HG03354 (cell line): ENCODE data around the gene PPFIBP1.
A peak's percentile ranks its signal among the peaks of the same experiment; 100 is the strongest.
"Not testable (repeated sequence)": the region's sequence is repeated elsewhere in the genome, so short reads cannot be mapped to it uniquely, and the experiment has no call there.

Source experiments
- ATAC-seq: cut with Tn5 transposase; IDR thresholded peaks from one replicate; pipeline ENCODE4 v1.9.1; 2021; ENCODE audit warnings: mild to moderate bottlenecking; ENCODE audit not compliant: unreplicated experiment, poor library complexity, severe bottlenecking

Gene PPFIBP1

DNA sequence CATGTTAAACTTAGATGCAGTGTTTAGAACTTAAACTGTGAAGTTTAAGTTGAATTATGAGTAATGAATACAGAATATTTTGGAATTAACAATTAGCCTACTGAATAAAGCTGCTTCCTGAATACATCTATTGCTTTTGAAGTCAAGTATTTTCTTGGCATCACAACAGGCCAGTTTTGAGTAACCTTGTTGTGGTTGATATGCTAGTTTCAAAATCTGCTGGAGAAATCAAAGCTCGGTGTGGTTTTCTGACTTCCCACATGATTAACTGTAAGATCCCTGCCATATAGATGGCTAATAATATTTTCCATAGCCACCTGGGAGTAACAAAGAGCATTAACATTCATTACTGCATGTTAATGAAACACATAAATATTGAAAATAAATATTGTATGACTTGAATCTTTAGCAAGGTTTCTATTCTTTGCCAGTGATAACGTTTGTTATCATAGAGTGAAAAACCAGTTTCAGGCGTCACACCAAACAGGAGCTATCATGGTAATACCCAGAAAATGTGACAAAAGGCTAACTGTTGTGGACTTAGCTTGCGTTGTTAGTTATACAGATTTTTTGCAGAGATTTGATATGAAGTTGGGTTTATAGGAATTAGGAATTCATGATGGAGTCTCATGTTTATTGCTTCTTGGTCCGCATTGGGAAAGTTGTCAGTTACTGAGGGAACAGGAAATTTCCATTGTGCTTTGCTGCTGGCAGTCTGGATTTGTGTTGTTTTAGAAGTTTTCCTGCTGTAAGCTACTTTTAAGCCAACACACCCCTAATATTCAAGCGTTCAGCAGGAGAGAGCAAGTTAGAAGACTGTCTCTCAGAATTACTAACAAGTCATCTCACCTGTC lies 32.1 kb downstream of the PPFIBP1 start:
- no peak for ATAC-seq

DNA sequence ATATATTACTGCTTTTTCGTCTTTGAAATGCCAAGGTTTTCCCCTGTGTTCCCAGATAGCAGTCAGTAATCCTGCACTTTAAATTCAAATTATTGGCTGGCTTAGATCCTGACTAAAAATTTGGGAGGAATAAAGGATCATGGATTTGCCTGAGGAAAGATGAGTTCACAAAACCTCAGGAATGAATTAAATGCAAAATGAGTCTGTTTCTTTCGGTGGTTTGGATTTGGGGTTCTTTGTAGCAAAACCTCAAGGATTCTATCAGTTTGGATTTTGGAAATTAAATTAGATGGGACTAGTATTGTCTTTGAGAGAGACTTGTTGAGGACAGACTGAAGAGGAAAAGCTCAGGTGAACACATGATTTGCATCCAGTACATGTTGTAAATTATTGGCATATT lies 36.1 kb downstream of the PPFIBP1 start:
- no peak for ATAC-seq

DNA sequence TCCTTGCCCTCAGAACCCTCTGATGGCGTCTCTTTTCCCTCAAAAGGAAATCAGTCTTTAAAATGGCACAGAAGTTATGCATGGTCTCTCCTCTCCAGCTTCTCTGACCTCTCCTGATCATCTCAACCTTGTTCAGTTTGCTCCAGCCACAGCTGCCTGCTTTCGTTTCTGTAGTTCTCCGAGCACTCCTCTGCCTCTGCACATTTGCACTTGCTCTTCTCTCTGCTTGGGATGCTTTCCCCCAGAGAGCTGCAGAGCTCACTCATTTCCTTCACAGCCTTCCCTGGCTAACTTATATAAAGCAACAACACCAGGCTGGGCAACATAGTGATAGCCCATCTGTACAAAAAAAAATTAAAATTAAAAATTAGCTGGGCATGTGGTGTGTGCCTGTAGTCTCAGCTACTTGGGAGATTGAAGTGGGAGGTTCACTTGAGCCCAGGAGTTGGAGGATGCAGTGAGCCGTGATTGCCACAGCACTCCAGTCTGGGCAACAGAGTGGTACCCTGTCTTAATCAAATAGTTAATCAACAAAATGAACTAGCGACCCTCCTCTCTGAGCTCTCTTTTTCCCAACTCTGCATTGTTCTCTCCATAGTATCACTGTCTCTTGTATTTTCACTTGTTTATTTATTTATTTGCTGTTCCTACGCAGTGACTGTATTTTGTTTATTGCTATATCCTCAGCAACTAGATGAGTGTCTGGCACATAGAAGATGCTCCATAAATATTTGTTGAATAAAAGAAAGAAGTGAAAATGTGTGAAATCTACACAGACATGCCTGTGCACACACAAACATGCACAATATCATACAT lies 37.7 kb downstream of the PPFIBP1 start:
- ATAC-seq, result no peak

DNA sequence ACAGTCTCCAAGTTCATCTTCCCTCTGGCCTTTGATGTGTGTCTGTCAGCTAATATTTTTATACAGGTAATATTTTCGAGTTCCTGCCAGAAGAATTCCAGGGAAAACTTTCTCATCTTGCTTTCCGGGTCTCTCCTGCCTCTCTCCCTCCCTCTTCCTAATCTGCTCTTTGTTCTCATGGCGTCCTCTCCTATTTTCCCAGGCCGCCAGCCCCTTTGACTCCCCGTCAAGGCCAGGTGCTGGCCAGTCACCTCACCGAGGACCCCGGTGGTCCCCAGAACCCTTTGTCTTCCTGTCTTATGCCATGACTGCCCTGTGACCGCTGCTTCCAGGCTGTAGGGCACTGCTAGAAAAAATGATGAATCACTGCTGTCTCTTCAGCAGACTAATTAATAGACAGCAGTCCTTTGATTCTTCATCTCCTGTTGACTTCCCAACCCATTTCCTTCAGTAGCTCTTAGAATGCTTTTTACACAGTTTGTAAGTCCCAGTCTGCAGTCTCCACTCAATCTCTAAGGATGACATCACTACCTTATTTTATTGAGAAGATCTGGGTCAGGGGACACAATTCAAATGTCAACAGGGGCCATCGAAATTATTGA lies 40.7 kb downstream of the PPFIBP1 start:
- ATAC-seq, result no peak

DNA sequence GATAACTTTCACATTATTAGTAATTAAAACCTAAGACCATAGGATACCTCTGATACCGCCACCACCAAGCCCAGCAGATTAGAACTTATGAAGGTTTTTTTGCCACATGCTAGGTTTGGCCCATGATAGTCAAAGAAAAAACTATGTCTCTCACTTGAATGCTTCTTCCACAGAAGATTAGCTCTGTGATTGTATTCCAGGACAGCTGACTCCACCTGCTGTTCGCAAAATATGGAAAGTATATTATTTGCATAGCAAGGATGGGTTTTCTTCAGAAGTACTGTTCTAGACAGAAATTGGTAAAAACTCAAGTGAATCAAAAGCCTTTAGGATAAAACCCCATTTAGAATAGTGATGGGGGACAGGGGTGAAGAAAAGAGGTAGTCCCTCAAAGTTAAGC lies 42.2 kb downstream of the PPFIBP1 start:
- no peak for ATAC-seq

DNA sequence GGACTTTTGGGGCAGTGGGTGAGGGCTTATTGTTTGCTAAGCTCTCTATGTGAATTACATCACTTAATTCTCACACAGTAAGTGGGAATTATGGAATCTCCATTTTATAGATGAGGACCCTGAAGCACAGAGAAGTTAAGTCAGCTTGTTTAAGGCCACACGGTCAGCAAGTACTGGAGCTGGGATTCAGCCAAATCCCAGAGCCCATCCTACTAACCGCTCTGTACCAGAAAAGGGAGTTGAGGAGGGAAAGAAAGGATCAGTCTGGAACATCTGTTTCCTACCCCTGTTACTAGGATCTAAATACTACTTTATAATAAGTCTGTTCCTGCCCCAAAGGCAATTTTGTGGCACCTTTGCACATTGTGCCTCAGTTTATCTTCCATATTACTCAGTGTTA lies 42.6 kb downstream of the PPFIBP1 start:
- no peak for ATAC-seq

DNA sequence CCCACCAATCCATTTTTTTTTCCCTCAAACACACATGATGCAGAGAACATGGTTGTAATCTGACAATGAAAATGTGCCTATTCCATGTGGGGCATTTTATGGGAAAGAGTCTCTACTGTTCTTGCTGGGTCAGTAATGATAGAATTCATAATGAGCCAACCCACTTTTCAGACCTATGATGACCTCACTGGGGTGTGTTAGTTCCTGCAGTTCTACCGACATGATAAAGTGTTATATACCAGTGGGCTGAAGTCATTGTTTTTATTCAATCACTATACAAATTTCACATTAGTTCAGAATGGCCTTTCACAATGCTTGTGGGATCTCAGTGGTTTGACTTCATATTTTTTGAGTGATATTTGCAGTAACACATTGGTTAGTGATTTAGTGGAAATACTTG lies 47.5 kb downstream of the PPFIBP1 start:
- no peak for ATAC-seq

DNA sequence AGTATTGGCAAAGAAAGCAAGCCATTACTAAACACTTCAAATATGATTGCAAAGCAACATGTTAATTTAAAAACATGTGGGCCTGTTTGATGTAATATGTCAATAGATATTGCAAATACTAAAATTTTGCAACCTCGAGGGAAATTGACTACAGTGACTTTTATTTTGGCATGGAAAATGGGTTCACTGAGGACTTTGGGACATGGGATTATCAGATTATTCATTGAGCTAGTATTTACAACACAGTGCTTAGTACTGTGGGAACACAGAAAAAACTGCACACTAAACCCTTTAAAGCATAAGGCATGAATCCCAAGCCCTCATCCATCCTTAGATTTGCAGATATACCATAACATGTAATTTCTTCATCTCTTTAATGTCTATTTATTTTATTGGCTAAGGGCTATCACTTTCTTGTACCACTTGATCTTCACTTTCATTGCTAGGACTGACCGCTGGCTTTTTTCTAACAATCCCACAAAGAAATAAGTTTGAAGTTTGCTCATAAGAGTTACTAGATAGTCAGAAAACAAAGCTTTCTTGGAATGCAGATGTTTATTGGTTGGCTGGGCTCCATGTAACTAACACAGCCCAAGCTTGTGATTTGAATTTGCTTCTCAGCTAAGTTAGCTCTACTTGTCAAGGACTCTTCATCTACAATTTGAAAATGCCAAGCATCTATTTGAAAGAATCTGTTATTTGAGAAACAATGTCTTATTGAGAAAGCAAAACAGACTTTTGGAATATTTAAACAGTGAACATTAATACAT lies 48.7 kb downstream of the PPFIBP1 start:
- ATAC-seq, result no peak

DNA sequence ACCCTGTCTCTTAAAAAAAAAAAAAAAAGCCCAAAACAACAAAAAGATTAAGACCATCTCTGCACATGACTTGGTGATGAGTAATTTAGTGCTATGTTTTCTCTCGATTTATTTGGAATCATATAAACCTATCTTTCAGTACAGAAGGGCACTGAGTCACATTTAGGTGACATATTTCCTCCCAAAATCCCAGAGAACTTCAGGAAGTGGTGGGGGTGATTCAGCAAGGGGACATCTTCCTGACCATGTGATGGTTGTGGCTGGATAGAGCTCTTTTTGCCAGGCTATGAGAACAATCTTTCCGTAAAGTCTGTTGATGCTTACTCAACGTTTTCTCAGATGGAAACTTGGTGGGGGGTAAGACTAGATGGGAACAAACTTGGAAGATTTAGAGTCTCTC lies 50.0 kb downstream of the PPFIBP1 start:
- no peak for ATAC-seq

DNA sequence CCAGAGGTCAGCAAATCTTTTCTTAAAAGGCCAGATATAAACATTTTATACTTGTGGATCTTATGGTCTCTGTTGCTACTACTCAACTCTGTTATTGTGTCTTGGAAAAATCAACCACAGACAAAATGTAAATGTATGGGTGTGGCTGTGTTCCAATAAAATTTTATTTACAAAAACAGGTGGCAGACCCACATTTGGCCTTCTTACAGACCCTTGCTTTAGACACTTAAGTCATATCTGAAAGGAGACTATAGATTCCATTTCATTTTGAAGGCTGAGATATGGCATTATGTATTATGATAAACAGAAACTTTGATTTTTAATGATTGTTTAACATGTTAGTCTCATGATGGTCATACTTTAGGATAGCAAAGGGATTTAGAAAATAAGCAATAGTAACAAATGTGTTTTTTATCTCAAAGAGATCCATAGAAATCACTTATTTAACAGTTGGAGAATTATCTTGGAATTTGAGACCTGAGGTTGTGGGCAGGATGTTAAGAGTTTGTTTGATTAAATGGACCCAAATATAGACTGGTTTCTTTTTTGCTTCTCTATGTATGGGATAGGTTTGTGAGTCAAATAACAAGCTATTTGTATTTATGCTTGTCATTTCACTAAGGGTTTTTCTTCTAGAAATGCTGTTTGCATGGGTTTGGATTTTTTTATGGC lies 51.2 kb downstream of the PPFIBP1 start:
- no peak for ATAC-seq

DNA sequence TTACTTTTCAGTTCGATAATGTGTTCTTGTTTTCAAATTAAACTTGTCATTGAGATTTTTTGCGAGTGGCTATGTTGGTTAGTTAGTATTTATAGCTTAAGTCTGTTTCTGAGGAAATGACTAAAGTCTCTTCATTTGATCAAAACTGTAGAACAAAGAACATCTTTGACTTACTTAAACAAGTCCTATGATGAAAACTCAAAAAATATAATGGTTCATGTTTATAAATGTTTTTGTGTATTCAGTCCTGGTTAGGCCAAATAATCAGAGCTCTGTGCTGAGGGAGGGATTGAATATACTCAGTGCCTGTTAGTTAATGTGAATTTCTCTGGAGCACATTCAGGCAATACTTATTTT lies 51.7 kb downstream of the PPFIBP1 start:
- no peak for ATAC-seq

DNA sequence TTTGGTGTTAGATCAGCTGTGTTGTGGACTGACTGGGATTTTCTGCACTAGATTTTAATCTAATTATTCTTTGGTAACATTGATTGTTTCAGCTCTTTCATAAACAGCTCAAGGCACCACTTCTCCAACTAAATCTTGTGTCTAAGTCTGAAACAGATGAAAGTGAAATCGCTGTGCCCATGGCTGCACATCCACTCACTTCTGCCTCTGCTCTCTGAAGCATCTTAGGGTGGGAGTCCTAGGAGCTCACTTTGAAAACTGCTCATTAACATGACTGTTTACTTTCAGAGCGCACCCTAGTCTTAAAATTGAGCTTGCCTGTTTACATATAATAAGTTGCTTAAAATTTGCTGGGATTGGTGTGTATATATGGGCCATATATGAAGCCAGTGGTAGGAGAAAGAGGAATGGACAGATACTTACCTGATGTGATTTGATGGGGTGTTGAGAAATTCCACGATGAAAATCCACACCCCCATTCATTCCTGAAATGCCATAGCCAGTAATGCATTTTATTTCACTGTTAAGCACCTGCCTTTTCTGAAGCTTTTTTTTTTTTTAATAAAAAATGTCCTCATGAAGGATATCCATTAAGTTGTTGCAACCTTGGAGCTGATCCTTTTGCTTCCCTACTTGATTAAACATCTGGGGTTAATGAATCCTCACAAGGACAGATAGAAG lies 52.8 kb downstream of the PPFIBP1 start:
- ATAC-seq, result peak; percentile 51

DNA sequence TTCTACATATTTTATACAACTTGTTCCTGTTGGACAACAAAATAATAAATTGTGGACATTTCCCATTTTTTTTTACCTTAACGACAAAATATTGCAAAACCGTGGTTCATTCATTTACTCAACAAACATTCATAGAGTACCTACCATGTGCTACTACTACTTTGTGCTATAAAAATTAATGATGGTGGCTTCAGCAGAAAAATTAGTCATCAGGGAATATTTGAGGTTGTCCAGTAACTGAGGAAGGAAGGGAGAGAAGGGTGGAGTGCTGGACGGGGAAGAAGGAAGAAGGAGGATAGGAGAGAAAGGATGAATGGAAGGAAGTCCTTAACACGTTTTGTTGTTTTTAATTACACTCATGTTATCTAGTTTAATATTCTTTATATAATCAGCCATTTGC lies 53.7 kb downstream of the PPFIBP1 start:
- ATAC-seq, result no peak

DNA sequence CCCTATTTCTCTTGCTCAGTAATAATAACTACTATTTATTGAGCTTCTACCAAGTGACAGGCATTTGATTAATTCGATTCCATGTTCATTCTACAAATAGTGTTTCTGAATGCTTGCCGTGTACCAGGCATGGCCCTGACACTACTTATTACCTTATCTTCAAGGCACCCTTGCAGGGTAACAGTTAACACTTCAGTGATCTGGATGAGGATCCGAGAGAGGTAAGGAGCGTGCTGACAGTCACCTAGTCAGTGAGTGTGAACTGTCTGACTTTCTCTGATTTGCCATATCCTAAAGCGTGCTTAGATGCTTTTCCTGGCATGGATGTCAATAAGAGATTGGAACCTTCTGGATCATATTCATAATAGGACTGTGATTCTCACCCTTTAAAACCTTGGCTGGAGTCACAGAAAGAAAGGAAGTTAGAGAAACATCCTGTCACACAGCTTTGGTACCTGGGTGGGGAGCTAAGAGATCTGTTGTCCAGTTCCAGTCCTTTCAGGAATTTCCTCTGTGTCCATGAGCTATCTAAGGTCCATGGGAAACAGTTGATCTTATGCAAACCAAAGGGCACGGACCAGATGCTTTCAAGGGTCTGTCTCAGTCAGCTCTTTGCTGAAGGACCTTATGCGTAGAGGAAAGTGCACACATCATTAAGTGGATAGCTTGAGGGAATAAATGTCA lies 54.8 kb downstream of the PPFIBP1 start:
- ATAC-seq, result no peak

DNA sequence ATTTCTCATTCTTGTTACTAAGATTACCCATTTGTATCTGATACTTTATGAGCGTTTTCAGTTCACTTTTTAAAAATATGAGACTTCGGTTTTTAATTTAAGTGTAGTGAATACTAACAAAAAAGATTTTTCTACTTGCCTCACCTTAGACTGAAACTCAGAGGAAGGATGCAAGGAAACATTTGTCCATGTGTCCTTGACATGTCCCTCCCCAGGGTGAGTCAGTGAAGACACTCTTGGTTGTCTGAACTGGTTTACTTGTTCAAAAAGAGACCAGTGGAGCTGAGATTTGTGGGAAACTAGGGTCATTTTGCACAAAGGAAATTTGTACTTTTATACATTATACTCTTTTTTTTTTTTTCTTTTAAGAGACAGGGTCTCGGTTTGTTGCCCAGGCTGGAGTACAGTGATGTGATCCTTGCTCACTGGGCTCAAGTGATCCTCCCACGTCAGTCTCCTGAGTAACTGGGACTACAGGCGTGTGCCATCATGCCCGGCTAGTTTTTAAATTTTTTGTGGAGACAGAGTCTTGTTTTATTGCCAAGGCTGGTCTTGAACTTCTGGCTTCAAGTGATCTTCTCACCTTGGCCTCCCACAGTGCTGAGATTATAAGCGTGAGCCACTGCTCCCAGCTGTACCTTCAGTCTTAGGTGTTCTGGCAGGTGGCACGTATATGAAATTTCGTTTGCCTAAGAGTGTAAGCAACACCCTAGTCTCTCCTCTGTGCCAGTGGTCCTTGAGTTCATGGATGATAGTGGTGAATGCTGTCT lies 56.7 kb downstream of the PPFIBP1 start:
- no peak for ATAC-seq

DNA sequence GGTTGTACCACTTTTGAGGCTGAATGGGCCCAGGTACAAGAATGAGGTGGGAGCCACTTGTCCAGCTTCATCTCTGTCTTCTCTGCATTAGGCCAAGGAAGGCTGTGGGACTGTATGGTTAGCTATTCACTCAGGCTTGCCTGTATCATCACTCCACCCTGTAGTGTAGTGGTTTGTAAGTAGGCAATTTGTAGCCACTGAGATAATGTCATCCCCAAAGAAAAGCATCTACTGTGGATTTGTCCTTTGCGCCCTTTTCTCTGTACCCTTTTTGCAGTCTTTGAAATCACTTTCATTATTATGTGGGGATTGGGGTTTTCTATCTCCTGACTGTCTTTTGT lies 57.3 kb downstream of the PPFIBP1 start:
- ATAC-seq, result not testable (repeated sequence)

DNA sequence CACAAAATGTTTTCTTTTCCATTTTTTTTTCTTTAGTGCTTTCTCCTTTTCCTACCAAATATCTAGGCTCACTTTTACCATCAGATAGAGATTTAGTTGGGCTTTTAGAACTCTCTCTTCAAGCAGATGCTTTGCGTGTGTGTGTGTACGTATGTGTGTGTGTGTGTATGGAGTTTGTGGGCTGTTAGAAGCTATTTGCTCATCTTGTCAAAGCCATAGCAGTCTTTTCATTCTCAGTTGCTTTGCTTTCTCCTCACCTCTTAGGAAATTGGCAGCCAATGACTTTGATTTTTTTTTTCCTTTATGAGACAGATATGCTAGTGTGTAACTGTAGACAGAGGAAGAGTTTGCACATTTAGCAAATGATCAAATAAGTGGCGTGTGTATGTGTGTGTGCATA lies 57.8 kb downstream of the PPFIBP1 start:
- not testable (repeated sequence) for ATAC-seq

DNA sequence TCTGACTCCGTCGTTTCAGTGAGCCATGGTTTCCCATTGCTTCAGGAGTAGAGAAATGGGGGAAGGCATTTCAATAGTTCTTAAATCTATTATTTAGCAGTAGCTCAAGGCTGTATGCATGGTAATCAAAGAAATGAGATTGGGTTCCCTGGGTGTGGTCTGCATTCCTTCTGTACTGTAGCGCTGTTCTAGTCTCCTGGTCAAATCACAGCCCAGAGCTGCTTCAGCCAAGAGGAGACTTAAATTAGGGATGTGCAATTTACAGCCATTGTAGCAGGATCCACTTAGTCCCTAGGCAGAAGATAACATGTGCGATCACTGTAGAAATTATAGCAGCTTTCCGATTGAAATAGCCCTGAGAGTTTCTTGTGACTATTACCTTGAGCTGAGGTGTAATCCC lies 58.4 kb downstream of the PPFIBP1 start:
- ATAC-seq, result not testable (repeated sequence)
